Small intestine (tissue), 7 donors: Measurements from ENCODE around the gene LARGE1. TPM values are rescaled to one million over a fixed set of nuclear protein-coding genes. Genes with fewer than 3 reads are reported as not detected.

ENCODE experiments used
- DNase-seq, 2 donors: peaks; one replicate each; pipeline versions ENCODE4 v3.0.0 to v3.0.0-alpha.2; 2013
- FAIRE-seq: peaks from 2 replicates; lab custom pipeline; 2012; peaks lifted over from hg19 to GRCh38; lab: Jason Lieb, UNC
- H3K27ac ChIP-seq, 3 donors: one replicate each; pipeline ENCODE4 v1.5.1; 2013; ENCODE audit warnings: low read length in 2 of 3, mild to moderate bottlenecking in 2 of 3, control low read depth in 1 of 3, inconsistent platforms in 1 of 3, low read depth in 1 of 3, moderate library complexity in 1 of 3
- H3K27me3 ChIP-seq, 3 donors: one replicate each; pipeline ENCODE4 v1.6.1; 2013; ENCODE audit warnings: low read length in 3 of 3, inconsistent platforms in 1 of 3; ENCODE audit not compliant: control insufficient read depth in 3 of 3, insufficient read depth in 3 of 3
- H3K36me3 ChIP-seq, 3 donors: one replicate each; pipeline ENCODE4 v1.6.1; 2013; ENCODE audit warnings: low read length in 3 of 3, inconsistent platforms in 1 of 3, low read depth in 1 of 3, mild to moderate bottlenecking in 1 of 3, moderate library complexity in 1 of 3; ENCODE audit not compliant: control insufficient read depth in 3 of 3, insufficient read depth in 2 of 3
- H3K4me1 ChIP-seq, 3 donors: one replicate each; pipeline ENCODE4 v1.6.1; 2013; ENCODE audit warnings: low read length in 2 of 3, inconsistent platforms in 1 of 3, low read depth in 1 of 3, mild to moderate bottlenecking in 1 of 3, moderate library complexity in 1 of 3; ENCODE audit not compliant: control insufficient read depth in 3 of 3, insufficient read depth in 2 of 3
- H3K4me3 ChIP-seq, 3 donors: one replicate each; pipeline ENCODE4 v1.5.1; 2013; ENCODE audit warnings: low read length in 3 of 3, control low read depth in 1 of 3, inconsistent platforms in 1 of 3, low read depth in 1 of 3, mild to moderate bottlenecking in 1 of 3, moderate library complexity in 1 of 3
- H3K9me3 ChIP-seq, 2 donors: one replicate each; pipeline ENCODE4 v1.6.1; 2013; ENCODE audit warnings: low read depth in 1 of 2, low read length in 1 of 2; ENCODE audit not compliant: control insufficient read depth in 2 of 2, insufficient read depth in 1 of 2
- WGBS, 3 donors: extraction: QIAGEN DNeasy Blood & Tissue Kit; methylation state at CpG; one replicate each; pipeline ENCODE4 v1.1.7; 2013; 5-methylcytosine and 5-hydroxymethylcytosine counted together
- polyA plus RNA-seq, 4 donors: library from polyadenylated mRNA; stranded (reverse) in 3 of 4; unstranded in 1 of 4; fragments of 200-250 nt in 3 of 4; fragments of 120-200 nt in 1 of 4; gene quantifications; one replicate each; pipeline versions ENCODE4 v1.2.1 to v1.2.3, GENCODE V29; 2013
- donor health status: healthy with polysubstance abuse.
- donor health status: control.
- donor health status: control.
- donor health status: Bipolar disorder and iron deficiency.
- donor health status: healthy.

The LARGE1 gene
- polyA plus RNA-seq, 4 donors: 5.1 to 18.8 (median 8.0) TPM

DNA sequence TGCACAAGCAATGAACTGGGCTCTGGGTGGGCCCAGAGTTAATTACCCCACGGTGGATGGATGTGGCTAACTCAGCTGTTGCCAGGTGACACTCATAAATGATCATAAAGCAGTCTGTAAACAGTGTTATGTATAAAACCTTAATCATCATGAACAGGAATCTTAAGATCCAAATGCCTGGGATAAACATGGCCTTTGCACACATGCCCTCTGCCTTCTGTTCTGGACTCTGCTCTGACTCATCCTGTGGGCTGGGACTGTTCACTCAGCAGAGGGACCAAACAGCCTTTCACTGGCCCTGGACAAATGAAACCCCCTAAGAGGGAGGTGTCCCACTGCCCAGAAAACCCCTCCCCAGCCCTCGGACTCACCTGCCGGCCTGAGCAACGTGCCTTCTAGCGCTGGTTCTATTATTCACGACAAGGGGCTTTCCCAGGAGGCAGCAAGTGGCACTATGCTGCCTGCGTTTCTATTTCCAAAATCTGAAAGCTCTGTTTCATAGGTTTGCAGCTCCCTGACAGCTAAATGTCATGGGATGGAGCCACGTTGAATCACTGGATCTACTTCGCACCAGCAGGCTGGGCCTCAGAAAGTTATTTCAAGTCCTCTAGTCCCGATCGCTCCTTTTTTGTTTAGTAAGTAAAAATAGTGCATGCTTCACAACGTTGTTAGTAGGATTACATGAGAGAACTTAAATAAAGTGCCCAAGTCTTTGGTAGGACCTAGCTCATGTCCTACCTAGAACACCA lies 53.0 kb downstream of the LARGE1 start:
- Histone ChIP-seq H3K27ac (peak overlapping the region; percentile 68 to 74 (median 70)), H3K4me3 (no peak overlapping the region), H3K36me3 (no peaks in the 10 kb centered on the region), H3K27me3 (no peaks in the 10 kb centered on the region), H3K4me1 (peaks cover 2 to 29% (median 8%) of the 10 kb centered on the region in 3 donors), H3K9me3 (no peaks in the 10 kb centered on the region)
- DNase-seq (peak; percentile 86 to 93), FAIRE-seq (no peak)
- WGBS, 3 donors: 32 to 63% (median 44%) methylated on average over 12 of the region's 12 CpGs

DNA sequence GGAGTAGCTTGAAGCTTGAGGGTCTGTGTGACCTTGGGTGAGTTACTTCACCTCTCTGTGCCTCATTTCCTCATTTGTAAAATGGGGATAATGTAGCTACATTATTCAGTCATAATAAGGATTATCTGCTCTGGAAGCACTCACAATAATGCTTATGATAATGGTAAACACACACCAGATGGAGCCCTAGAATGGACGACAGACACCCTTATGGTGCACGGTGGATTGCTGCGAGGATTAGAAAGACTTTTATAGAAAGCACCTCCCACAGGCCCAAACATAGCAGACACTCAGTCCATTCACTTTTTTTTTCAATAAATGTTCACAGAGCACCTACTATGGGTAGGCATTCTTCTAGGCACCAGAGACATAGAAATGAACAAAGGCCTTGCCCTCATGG lies 53.8 kb downstream of the LARGE1 start:
- DNase-seq (no peak), FAIRE-seq (no peak)
- WGBS, 3 donors: 83 to 89% (median 87%) methylated on average over 3 of the region's 3 CpGs
- Histone ChIP-seq H3K4me1 (peaks cover 2 to 29% (median 6%) of the 10 kb centered on the region in 3 donors), H3K4me3 (no peak overlapping the region), H3K27ac (peak overlapping the region; percentile 1 to 50 (median 13)), H3K36me3 (no peaks in the 10 kb centered on the region), H3K9me3 (no peaks in the 10 kb centered on the region), H3K27me3 (no peaks in the 10 kb centered on the region)

DNA sequence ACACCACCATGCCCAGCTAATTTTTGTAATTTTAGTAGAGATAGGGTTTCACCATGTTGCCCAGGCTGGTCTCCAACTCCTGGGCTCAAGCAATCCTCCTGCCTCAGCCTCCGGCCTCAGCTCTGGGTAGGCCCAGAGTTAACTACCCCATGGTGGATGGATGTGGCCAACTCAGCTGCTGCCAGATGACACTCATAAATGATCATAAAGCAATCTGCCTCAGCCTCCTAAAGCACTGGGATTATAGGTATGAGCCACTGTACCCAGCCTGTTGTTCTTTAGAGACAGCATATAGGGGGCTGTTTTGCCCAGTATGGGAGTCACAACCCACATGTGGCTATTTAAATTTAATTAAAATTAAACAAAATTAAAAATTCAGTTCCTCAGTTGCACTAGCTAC lies 54.3 kb downstream of the LARGE1 start:
- 88 to 92% (median 92%) methylated on average over 1 of the region's 1 CpG for WGBS, 3 donors
- Histone ChIP-seq H3K4me3 (no peak overlapping the region), H3K36me3 (no peaks in the 10 kb centered on the region), H3K4me1 (peaks cover 2 to 29% (median 6%) of the 10 kb centered on the region in 3 donors), H3K9me3 (no peaks in the 10 kb centered on the region), H3K27ac (no peak overlapping the region), H3K27me3 (no peaks in the 10 kb centered on the region)
- DNase-seq (no peak), FAIRE-seq (no peak)

DNA sequence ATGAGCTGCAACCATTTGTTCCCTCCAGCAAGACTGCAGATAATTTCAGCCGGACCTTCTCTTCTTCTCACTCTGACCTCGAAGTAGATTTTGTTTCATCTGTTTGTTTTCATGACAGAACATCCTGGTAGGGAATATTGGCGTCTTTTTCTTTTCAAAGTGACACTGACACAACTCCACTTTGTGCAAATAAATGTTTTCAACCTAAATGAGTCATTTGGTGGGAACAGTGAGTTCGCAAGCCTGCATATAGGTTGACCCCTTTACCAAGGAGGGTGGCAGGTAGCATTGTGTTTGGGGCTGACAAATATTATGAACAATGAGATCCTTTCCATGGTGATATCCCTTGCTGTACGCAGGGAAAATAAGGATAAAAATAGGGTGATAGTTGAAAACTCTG lies 55.0 kb downstream of the LARGE1 start:
- Histone ChIP-seq H3K36me3 (no peaks in the 10 kb centered on the region), H3K27ac (peak overlapping the region in 2 of 3 donors; percentile 3 to 27), H3K9me3 (no peaks in the 10 kb centered on the region), H3K27me3 (no peaks in the 10 kb centered on the region), H3K4me3 (no peak overlapping the region), H3K4me1 (peaks cover 2 to 29% (median 6%) of the 10 kb centered on the region in 3 donors)
- no peak for FAIRE-seq
- DNase-seq: no peak
- WGBS, 3 donors: 74 to 87% (median 84%) methylated on average over 5 of the region's 5 CpGs

DNA sequence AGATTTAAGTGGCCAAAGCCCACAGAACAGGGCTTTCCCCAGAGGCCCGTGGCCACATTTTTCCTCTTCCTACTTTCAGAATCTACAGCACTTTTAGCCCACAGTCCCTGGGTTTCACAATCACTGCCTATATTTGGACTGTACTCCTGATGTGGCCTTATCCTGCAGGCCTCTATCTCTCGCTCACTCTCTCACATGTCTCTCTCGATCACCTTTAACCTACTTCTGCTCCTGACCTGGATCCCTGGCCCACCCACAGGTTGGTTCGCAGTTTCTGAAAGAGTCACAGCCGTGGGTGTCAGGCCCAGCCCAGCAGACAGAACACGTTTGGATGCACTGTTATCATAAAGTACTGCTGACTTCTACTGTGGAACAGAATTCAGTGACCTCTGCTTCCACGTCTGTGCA lies 55.5 kb downstream of the LARGE1 start:
- WGBS, 3 donors: 67 to 83% (median 73%) methylated on average over 7 of the region's 7 CpGs
- no peak overlapping the region for H3K4me3 ChIP-seq
- H3K27me3 ChIP-seq: no peaks in the 10 kb centered on the region
- peak overlapping the region in 2 of 3 donors; percentile 3 to 27 for H3K27ac ChIP-seq
- DNase-seq (peak in 1 of 2 donors; percentile 56), FAIRE-seq (no peak)
- H3K9me3 ChIP-seq: no peaks in the 10 kb centered on the region
- no peaks in the 10 kb centered on the region for H3K36me3 ChIP-seq
- peaks cover 2 to 29% (median 6%) of the 10 kb centered on the region in 3 donors for H3K4me1 ChIP-seq

DNA sequence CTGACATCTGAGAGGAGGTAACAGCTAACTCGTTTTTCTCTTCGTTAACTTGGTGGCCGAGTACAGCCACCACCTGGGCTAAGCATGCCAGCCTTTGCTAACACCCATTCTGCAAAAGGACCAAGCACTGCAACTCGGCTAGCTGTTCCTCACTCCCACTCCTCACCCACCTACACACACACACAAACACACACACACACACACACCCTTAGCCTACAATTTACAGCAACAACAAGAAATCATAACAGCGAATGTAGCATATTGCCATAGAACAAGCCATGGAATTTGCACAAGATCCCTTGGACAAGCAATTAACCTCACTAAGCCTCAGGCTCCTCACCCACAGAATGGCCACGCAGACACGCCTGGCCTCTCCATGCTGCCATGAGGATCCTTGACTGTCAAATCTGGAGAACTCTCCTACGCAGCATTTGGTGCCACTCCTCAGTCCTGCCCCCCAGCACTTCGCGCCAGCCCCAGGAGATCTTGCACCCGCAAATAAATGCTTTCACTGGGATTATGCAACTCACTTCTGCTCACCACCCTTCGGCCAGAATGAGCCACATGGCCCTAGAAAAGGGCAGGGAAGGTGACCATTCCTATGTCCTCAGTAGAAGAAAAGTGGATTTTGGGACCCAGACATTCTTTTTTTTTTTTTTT lies 58.9 kb downstream of the LARGE1 start:
- FAIRE-seq: no peak
- 85 to 90% (median 86%) methylated on average over 12 of the region's 12 CpGs for WGBS, 3 donors

DNA sequence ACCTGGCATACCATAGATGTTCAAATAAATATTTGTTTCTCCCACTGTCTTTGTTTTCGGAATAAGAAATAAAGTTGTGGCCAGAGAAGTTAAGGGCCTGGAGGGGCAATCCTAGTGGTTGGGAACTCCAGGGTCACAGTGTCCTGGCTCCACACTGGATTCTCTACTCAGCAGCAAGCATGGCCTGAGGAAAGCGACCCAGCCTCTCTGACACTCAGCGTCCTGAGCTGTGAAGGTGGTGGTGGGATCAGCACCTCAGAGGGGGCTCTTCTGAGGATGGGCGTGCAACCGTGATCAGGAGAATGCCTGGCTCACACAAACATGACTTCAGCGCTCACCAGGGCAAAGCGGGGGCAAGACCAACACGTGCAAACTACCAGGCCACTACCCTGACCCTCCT lies 59.9 kb downstream of the LARGE1 start:
- FAIRE-seq (no peak), DNase-seq (no peak)

More for the DNA sequence above, 58.9 kb downstream of the LARGE1 start:
- no peaks in the 10 kb centered on the region for H3K27me3 ChIP-seq
- DNase-seq: no peak
- no peaks in the 10 kb centered on the region for H3K9me3 ChIP-seq
- no peaks in the 10 kb centered on the region for H3K36me3 ChIP-seq
- no peak overlapping the region for H3K27ac ChIP-seq
- H3K4me1 ChIP-seq: peaks cover 0 to 15% (median 3%) of the 10 kb centered on the region in 3 donors
- H3K4me3 ChIP-seq: no peak overlapping the region

DNA sequence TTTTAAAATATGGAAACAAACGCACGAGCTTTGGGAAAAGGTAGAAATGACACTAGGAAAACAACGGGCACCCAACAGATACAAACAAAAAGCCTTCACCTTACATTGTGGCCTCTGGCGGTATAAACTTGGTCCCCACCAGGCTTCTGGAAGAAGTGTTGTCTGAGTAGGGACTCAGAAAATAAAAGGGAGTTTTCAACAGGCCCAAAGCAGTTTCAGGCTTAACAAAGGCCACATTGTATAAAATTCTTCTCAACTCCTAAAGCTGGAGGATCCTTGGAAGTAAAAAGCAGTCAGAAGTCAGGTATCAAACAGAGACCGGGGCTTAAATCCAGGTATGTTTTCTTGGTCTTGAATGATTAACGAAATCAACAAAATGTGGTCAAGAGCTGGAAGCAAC lies 61.0 kb downstream of the LARGE1 start:
- no peaks in the 10 kb centered on the region for H3K9me3 ChIP-seq
- peaks cover 0 to 3% (median 0%) of the 10 kb centered on the region in 3 donors for H3K36me3 ChIP-seq
- FAIRE-seq (no peak), DNase-seq (no peak)
- WGBS, 3 donors: 92 to 95% (median 94%) methylated on average over 6 of the region's 6 CpGs
- H3K27ac ChIP-seq: no peak overlapping the region
- peaks cover 0 to 6% (median 2%) of the 10 kb centered on the region in 3 donors for H3K4me1 ChIP-seq
- H3K27me3 ChIP-seq: no peaks in the 10 kb centered on the region
- H3K4me3 ChIP-seq: no peak overlapping the region

More for the DNA sequence above, 59.9 kb downstream of the LARGE1 start:
- H3K27ac ChIP-seq: no peak overlapping the region
- peaks cover 0 to 3% (median 0%) of the 10 kb centered on the region in 3 donors for H3K36me3 ChIP-seq
- no peaks in the 10 kb centered on the region for H3K27me3 ChIP-seq
- H3K9me3 ChIP-seq: no peaks in the 10 kb centered on the region
- WGBS, 3 donors: 87 to 97% (median 94%) methylated on average over 8 of the region's 8 CpGs
- peaks cover 0 to 11% (median 0%) of the 10 kb centered on the region in 3 donors for H3K4me1 ChIP-seq
- H3K4me3 ChIP-seq: no peak overlapping the region
